Right atrium auricular region (tissue), 2 donors: ENCODE data around the gene RHOT1. TPM values are rescaled to one million over a fixed set of nuclear protein-coding genes. Genes with fewer than 3 reads are reported as not detected.

Experiments
- DNase-seq: peaks from one replicate; pipeline ENCODE4 v3.0.0-alpha.2; 2019; ENCODE audit warnings: low spot score
- H3K27ac ChIP-seq, 2 donors: fragments of 200-600 bp; sonication (generic); 1 replicate in 1 of 2; 2 replicates in 1 of 2; pipeline ENCODE4 v1.5.1; 2016 to 2019
- H3K27me3 ChIP-seq, 2 donors: fragments of 200-600 bp; sonication (generic); one replicate each; pipeline versions ENCODE4 v1.5.1 to v1.6.0; 2017 to 2019
- H3K36me3 ChIP-seq: fragments of 200-600 bp; sonication (generic); one replicate; pipeline ENCODE4 v1.5.1; 2016
- H3K4me1 ChIP-seq, 2 donors: fragments of 200-600 bp; sonication (generic); one replicate each; pipeline versions ENCODE4 v1.5.1 to v1.6.0; 2017 to 2019
- H3K4me3 ChIP-seq, 2 donors: fragments of 200-600 bp; sonication (generic); 1 replicate in 1 of 2; 2 replicates in 1 of 2; pipeline ENCODE4 v1.5.1; 2017 to 2019; ENCODE audit warnings: mild to moderate bottlenecking in 1 of 2, moderate library complexity in 1 of 2
- H3K9me3 ChIP-seq, 2 donors: fragments of 200-600 bp; sonication (generic); one replicate each; pipeline ENCODE4 v1.5.1; 2019
- total RNA-seq, 2 donors: library from RNA; depleted of rRNA; stranded (reverse); fragments of >200 nt; gene quantifications; one replicate each; pipeline ENCODE4 v1.1.0, GENCODE V29; 2016
- TF ChIP-seq, protein P1 (sequence below), 2 donors: fragments of 200-600 bp; sonication (generic); IDR thresholded peaks; one replicate each; pipeline ENCODE4 v1.5.1; 2019; ENCODE audit warnings: antibody characterized with exemption in 2 of 2

Gene RHOT1
- total RNA-seq, 2 donors from 2014 or later: 39.6 to 51.0 TPM

DNA sequence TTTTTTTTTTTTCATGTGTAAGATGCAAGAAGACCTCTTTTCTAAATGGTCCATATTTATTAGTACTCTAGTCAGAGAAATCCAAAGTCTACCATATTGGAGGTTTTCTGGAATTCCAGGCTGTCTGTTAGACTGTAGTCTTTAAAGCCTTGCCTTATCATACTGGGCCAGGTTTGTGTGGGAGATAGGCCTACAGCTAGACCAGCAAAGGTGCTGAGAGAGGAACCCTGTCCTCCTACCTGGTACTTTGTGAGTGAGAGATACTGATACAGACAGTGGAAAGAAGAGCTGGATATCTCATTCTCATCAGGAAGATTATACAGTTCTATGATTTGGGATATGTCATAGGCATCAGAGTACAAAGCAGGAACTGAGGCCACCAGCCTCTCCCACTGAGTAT, 8.1 kb downstream of the RHOT1 start:
- H3K27ac ChIP-seq: no peak overlapping the region
- H3K4me3 ChIP-seq: no peak overlapping the region
- H3K27me3 ChIP-seq: no peaks in the 10 kb centered on the region
- no peaks in the 10 kb centered on the region for H3K9me3 ChIP-seq
- H3K36me3 ChIP-seq: peaks cover 12% of the 10 kb centered on the region
- H3K4me1 ChIP-seq: peaks cover 0 to 33% of the 10 kb centered on the region in 2 donors
- TF ChIP-seq, protein P1, sequence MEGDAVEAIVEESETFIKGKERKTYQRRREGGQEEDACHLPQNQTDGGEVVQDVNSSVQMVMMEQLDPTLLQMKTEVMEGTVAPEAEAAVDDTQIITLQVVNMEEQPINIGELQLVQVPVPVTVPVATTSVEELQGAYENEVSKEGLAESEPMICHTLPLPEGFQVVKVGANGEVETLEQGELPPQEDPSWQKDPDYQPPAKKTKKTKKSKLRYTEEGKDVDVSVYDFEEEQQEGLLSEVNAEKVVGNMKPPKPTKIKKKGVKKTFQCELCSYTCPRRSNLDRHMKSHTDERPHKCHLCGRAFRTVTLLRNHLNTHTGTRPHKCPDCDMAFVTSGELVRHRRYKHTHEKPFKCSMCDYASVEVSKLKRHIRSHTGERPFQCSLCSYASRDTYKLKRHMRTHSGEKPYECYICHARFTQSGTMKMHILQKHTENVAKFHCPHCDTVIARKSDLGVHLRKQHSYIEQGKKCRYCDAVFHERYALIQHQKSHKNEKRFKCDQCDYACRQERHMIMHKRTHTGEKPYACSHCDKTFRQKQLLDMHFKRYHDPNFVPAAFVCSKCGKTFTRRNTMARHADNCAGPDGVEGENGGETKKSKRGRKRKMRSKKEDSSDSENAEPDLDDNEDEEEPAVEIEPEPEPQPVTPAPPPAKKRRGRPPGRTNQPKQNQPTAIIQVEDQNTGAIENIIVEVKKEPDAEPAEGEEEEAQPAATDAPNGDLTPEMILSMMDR (IDR thresholded peaks at IDR 0.05): no peak
- DNase-seq: no peak

DNA sequence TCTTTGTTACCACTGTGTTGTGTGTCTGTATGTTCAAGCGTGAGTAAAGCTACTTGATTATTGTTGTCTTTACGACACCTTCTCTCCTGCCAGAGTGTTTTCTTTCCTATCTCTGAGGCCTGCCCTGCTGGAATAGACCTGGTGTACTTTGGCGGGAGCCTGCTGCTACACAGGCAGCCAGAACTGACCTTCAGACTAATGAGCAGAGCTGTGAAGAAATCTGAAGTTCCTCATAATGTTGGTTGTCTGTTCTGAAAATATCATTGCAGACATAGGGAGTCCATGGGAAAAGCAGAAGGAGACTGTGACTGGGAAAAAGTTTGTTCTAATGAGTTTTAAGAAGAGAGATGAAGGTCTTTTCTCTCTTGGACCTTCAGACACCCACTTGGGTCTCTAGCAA, 9.8 kb downstream of the RHOT1 start:
- DNase-seq: no peak
- peaks cover 0 to 31% of the 10 kb centered on the region in 2 donors for H3K4me1 ChIP-seq
- TF ChIP-seq, protein P1 (IDR thresholded peaks at IDR 0.05): no peak
- H3K27me3 ChIP-seq: no peaks in the 10 kb centered on the region
- no peaks in the 10 kb centered on the region for H3K9me3 ChIP-seq
- peak overlapping the region; percentile 52 to 68 for H3K27ac ChIP-seq
- peaks cover 12% of the 10 kb centered on the region for H3K36me3 ChIP-seq
- H3K4me3 ChIP-seq: no peak overlapping the region

DNA sequence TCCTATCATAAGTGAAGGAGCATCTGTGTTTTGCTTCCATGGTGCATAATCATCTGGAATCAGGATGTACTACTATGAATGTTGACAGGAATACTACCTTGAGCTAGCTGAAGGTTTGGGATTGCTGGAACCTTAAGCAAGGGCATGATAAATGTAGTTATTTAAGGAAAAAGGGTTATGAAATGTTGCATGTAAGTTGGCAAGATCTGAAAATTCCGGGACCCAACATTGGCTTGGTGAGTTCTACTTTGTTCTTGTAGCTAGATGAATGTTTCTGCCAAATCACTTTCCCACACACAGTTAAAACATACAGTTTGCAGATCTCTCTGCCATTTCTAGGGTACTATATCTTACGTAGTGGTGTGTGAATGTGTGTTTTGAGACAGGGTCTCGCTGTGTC, 13.6 kb downstream of the RHOT1 start:
- Histone ChIP-seq H3K27ac (no peak overlapping the region), H3K27me3 (no peaks in the 10 kb centered on the region), H3K4me1 (peaks cover 0 to 16% of the 10 kb centered on the region in 2 donors), H3K9me3 (no peaks in the 10 kb centered on the region), H3K36me3 (peaks cover 21% of the 10 kb centered on the region), H3K4me3 (no peak overlapping the region)
- DNase-seq: no peak
- TF ChIP-seq, protein P1 (IDR thresholded peaks at IDR 0.05): no peak

DNA sequence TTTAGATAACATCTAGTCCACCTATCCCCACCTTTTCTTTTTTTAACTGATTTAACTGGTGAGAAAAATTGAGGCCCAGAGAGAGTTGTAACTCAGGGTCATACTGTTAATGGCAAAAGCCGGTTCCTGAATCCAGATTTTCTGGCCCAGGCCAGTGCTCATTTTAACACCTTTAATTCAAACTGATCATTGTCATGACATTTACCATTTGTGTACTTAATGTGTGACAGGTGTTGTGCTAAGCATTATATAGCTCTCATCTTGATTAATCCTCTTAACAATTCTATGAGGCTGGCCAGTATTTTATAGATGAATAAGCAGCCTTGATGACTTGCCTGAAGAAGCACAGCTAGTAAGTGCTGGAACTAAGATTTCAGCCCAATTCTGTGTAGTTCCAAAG, 14.4 kb downstream of the RHOT1 start:
- Histone ChIP-seq H3K4me1 (peaks cover 0 to 16% of the 10 kb centered on the region in 2 donors), H3K9me3 (no peaks in the 10 kb centered on the region), H3K4me3 (no peak overlapping the region), H3K27ac (no peak overlapping the region), H3K36me3 (peaks cover 23% of the 10 kb centered on the region), H3K27me3 (no peaks in the 10 kb centered on the region)
- TF ChIP-seq, protein P1 (IDR thresholded peaks at IDR 0.05): no peak
- DNase-seq: no peak

DNA sequence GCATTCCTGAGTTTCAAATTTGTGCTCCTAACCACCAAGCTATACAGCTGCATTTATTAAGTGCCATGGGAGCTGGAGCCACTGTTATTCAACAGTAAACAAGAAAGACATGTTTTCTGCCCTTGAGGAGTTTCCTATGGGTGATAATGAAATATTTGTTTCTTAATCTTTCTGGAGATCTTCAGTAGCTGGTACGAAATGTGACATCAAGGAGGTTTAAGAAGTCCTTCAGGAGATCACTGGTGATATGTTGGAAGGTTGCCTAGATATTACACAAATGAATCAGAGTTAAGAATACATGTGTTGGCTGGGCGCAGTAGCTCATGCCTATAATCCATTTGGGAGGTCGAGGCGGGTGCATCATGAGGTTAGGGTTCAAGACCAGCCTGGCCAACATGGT, 14.9 kb downstream of the RHOT1 start:
- Histone ChIP-seq H3K36me3 (peaks cover 23% of the 10 kb centered on the region), H3K27ac (no peak overlapping the region), H3K9me3 (no peaks in the 10 kb centered on the region), H3K4me3 (no peak overlapping the region), H3K27me3 (no peaks in the 10 kb centered on the region), H3K4me1 (peaks cover 0 to 10% of the 10 kb centered on the region in 2 donors)
- TF ChIP-seq, protein P1 (IDR thresholded peaks at IDR 0.05): no peak
- no peak for DNase-seq

DNA sequence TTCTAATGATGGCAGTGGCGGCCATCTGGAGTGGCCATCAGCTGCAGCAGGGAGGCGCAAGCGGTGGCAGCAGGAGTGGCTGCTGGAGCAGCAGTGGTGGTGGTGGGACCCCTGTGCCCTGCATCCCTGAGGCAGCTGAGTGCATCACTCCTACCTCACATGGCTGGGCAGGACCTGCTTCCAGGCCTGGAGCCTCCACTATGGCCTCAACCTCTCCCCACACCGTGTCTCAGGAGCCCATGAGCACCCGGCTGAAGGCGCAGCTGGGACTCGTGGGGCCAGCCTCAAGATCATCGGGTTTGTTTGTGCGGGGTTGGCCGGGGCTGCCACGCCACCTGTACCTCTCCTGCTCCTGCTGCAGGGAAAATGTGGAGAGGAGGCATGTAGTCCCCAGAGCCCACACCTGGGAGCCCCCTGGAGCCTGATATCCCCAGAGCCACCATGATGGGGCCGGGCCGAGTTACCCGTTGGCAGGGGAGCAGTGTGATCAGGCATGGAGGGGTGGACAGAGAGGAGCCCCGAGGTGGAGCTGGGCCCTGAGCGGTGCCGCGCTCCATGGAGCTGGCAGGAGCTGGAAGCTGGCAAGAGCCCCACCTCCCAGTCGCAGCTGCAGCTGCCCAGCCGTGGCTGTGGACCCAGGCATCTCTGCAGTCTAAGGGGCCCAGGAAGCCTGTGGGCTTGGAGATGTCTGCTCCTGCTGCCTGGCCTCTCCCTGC, 16.7 kb downstream of the RHOT1 start:
- H3K4me1 ChIP-seq: no peaks in the 10 kb centered on the region
- H3K27ac ChIP-seq: no peak overlapping the region
- TF ChIP-seq, protein P1 (IDR thresholded peaks at IDR 0.05): no peak
- no peak for DNase-seq
- H3K9me3 ChIP-seq: no peaks in the 10 kb centered on the region
- peaks cover 15% of the 10 kb centered on the region for H3K36me3 ChIP-seq
- H3K4me3 ChIP-seq: no peak overlapping the region
- no peaks in the 10 kb centered on the region for H3K27me3 ChIP-seq
